NCI-H345 treated with DMSO at 0.1 percent for 48 hours (cell line): ENCODE data around the gene CT45A9.
"Not testable (repeated sequence)": the region's sequence is repeated elsewhere in the genome, so short reads cannot be mapped to it uniquely, and the experiment has no call there.

Experiments
- DNase-seq: peaks from one replicate; lab custom pipeline; 2025; ENCODE audit not compliant: unreplicated experiment; lab: John Stamatoyannopoulos, UW

Gene CT45A9, protein sequence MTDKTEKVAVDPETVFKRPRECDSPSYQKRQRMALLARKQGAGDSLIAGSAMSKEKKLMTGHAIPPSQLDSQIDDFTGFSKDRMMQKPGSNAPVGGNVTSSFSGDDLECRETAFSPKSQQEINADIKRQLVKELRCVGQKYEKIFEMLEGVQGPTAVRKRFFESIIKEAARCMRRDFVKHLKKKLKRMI

DNA sequence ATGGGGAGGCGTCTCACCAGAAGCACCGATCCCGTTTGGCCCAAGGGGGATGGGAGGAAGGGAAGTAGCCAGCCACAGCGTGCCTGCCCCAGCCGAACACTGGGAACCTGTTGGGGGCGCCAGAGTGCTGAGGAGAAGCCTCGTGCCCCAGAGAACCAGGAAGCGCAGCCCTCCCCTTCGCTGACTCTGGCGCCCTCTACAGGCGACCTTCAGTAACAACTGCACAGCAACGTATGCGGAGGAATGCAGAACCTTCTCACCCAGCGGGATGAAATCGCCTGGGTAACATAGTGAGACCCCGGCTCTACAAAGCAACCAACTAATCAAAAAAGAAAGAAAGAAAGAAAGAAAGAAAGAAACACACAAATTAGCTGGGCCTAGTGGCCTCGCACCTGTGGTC lies at the start of gene CT45A9:
TSS of gene CT45A9 (minus strand) at position 101 of the 400 bp plus-strand sequence. CDS start 3,751 bp downstream, outside the sequence.
- not testable (repeated sequence) for DNase-seq

DNA sequence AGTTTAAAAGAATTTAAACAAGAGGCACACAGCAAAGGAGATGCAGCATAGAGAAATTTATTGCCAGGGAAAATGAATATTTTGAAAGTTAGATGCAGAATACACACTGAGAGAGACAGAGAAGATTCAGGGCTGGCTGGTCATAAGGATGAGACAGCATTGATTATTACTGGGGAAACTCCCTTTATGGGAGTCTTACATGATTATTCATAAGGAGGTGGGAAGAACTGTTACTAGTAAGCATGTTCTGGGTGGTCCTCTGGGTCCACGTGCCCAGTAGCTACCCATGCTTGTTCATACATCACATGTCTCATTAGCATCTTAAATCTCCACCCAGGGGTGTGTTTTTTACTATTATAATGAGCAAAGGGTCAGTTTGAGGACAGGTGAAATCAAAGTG lies 48.9 kb upstream of the CT45A9 start:
- DNase-seq, result not testable (repeated sequence)

DNA sequence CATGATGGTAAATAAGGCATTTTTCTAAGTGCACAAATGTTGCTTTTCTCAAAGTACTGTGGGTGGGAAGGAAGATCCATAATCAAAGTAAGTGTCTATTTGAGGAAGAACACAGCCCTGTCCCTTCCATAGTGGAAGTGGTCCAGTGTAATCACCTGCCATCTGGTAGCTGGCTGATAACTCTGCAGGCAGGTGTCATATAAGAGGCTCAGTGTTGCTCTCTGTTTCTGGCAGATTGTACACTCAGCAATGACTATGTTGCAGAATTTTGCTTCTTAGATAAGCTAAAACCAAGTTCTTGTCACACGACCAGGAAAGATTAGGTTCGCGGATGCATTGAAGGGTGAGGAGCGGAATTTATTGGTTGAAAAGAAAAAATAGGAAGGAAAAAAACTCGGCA lies 42.8 kb upstream of the CT45A9 start:
- DNase-seq, result no peak

DNA sequence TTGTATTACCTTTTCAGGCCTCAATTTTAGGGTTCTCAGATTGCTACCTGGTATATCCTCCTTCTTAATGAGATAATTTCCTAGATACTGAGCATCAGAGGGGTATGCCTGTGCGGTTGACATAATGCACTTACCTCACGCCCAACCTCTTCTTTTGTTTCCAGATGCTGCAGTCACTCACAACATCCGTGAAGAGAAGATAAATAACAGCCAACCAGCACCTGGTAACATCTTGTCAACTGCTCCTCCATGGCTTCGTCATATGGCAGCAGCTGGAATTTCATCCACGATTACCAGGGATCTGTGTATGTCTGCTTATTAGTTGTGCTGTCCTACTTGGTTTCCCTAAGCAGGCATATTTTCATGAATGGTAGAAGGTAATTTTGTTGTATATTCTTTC lies 38.6 kb upstream of the CT45A9 start:
- no peak for DNase-seq

DNA sequence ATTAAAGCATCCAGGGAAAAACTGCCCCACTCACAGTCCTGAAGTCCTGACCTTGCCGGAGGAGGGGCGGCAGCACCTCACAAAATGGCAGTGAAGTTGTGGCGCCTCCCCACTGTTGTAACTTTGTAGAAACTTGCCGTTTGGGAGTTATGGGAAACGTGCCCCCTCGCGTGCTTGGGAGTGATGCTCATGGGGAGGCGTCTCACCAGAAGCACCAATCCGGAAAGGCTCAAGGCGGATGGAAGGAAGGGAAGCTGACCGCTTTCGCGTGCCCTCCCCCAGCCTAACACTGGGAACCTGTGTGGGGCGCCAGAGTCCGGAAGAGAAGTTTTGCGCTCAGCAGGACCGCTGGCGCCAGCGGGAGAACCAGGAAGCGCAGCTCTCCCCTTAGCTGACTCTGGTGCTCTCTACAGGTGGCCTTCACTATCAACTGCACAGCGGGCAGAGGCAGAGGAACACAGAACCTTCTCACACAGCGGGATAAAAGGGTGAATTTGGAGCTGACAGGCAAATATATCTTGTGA lies 21.7 kb upstream of the CT45A9 start, which contains the start of the genes CT45A10 and SAGE1:
TSS of gene CT45A10 (minus strand) at position 151 of the 524 bp plus-strand sequence. CDS start 8,100 bp downstream, outside the sequence.
TSS of gene SAGE1 (plus strand) at position 423 of the 524 bp plus-strand sequence. CDS start 2,527 bp downstream, outside the sequence.
- no peak for DNase-seq

- DNase-seq, result no peak
These were observed 21.2 kb upstream of the CT45A9 start for GRCh38 chrX:135892781-135893180.

GRCh38 chrX:135890087-135890585 lies 18.5 kb upstream of the CT45A9 start:
- DNase-seq, result no peak

DNA sequence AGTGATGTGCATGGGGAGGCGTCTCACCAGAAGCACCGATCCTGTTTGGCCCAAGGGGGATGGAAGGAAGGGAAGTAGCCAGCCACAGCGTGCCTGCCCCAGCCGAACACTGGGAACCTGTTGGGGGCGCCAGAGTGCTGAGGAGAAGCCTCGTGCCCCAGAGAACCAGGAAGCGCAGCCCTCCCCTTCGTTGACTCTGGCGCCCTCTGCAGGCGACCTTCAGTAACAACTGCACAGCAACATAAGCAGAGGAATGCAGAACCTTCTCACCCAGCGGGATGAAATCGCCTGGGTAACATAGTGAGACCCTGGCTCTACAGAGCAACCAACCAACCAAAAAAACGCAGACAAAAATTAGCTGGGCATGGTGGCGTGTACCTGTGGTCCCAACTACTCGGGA lies 17.4 kb upstream of the CT45A9 start:
- DNase-seq, result not testable (repeated sequence)

DNA sequence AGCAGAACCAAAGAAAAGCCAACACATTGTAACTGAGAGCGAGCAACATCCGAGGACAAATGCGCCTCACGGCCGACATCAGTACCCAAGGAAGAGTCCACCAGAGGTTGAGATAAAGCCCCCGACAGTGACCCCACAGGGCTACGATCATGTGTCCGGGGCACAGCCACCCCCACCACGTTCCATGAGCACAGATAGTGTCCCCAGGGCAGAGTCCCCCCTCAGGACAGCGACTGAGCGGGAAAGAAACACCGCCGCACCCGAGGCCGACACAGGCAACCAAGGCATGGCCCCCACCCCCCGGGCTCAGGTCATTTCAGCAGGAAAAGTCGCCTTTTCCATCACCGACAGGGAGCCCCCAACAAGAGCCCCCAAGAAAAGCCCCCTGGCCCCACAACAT lies 16.6 kb upstream of the CT45A9 start:
- not testable (repeated sequence) for DNase-seq

DNA sequence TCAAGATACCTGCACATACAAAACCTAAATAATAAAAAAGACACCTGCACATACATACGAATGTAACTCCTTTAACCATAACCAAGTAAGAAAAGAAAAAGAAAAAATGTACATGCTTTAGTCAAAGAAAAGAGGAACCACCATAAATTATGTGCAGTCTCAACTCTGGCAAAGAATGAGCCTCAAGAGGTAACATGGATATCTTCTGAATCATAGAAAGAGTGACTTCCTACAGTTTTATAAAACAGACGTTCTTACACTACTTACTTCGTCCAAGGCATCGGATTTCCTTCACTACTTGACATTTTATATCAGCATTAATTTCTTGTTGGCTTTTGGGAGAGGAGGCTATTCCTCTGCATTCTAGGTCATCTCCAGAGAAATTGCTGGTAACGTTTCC lies 11.1 kb upstream of the CT45A9 start:
- DNase-seq, result not testable (repeated sequence)

- DNase-seq, result not testable (repeated sequence)
These were observed 17.2 kb downstream of the CT45A9 start, which contains the start of gene CT45A8 for GRCh38 chrX:135854438-135854837. TSS of gene CT45A8 (minus strand) at chrX:135854538. CDS start at chrX:135850783, 3,755 bp downstream.

- not testable (repeated sequence) for DNase-seq
These were observed 34.4 kb downstream of the CT45A9 start, which contains the start of gene CT45A7 for GRCh38 chrX:135837180-135837579. TSS of gene CT45A7 (minus strand) at chrX:135837280. CDS start at chrX:135833533, 3,747 bp downstream.

DNA sequence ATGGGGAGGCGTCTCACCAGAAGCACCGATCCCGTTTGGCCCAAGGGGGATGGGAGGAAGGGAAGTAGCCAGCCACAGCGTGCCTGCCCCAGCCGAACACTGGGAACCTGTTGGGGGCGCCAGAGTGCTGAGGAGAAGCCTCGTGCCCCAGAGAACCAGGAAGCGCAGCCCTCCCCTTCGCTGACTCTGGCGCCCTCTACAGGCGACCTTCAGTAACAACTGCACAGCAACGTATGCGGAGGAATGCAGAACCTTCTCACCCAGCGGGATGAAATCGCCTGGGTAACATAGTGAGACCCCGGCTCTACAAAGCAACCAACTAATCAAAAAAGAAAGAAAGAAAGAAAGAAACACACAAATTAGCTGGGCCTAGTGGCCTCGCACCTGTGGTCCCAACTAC lies 51.7 kb downstream of the CT45A9 start, which contains the start of gene CT45A2:
TSS of gene CT45A2 (minus strand) at position 101 of the 400 bp plus-strand sequence. CDS start 3,747 bp downstream, outside the sequence.
- not testable (repeated sequence) for DNase-seq
